Measurements from ENCODE around the gene KLK13.

KLK13 gene

GRCh38 chr19:51091895-51092873 is 27.3 kb upstream of the KLK13 start:
- peak; percentile 70 for DNase-seq

GRCh38 chr19:51091126-51091525 is 26.2 kb upstream of the KLK13 start:
- DNase-seq = no peak

GRCh38 chr19:51090471-51090870 is 25.6 kb upstream of the KLK13 start:
- DNase-seq = no peak

GRCh38 chr19:51089786-51090185 is 24.9 kb upstream of the KLK13 start:
- DNase-seq = no peak

- DNase-seq = peak; percentile 97
Observed at GRCh38 chr19:51086153-51086850, 21.4 kb upstream of the KLK13 start.

- DNase-seq = peak; percentile 44
Observed at GRCh38 chr19:51084505-51084904, 19.6 kb upstream of the KLK13 start.

GRCh38 chr19:51083783-51084182 is 18.9 kb upstream of the KLK13 start:
- no peak for DNase-seq

DNA sequence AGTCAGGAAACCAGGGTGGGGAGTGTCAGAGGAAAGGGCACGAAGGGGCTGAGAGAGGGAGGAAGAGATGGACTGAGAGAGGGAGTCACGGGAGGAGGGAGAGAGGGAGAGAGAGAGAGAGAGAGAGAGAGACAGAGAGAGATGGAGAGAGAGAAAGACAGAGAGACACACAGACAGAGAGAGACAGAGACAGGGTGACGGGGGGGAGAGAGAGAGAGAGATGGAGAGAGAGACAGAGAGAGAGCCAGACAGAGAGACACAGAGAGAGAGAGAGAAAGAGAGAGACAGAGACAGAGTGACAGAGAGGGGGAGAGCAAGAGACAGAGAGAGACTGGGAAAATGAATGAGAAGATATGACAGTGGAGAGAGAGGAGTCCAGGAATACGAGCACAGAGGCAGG is 18.3 kb upstream of the KLK13 start:
- peak; percentile 20 for DNase-seq

DNA sequence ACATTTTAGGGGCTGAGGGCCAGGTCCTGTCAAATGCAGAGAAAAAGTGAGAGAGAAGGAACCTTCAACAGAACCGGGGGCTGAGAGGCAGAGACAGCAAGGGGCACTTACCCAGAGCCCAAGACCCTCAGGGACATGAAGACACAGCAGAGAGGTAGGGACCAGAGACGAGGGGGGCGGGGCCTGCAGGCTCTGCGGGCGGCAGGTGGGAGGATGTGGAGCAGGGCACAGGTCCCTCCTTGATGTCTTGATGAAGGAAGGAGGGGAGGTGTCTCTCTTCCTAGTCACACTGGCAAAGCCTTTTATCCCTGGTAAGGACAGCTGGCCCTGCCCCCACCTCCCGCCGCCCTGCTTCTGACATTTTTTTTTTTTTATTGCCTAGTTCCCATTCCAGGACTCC is 17.7 kb upstream of the KLK13 start, which contains the start of gene KLK14:
TSS of gene KLK14 (minus strand) at position 277 of the 400 bp plus-strand sequence. CDS start at position 4, 273 bp downstream.
- DNase-seq = peak; percentile 51

GRCh38 chr19:51081476-51081875 is 16.6 kb upstream of the KLK13 start:
- no peak for DNase-seq

- DNase-seq = no peak
Observed at GRCh38 chr19:51079481-51080110, 14.7 kb upstream of the KLK13 start.

- DNase-seq = no peak
Observed at GRCh38 chr19:51078731-51079130, 13.8 kb upstream of the KLK13 start.

DNA sequence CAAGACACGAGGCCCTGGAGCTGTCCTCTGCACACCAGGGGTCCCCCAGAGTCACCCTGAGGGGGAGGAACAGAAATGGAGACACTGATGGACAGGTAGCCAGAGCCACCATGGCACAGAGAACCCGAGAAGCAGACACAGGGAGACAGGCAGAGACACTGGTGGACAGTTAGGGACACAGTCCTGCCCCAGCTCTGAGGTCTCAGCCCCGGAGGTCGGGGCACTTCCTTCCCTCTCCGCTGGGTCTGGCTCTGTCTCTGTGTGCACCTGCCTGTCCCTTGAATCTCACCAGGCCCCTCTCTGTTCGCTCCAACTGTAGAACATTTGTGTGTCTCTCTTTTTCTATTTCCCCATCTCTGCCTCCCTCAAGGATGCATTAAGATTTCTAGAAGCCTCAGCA is 13.2 kb upstream of the KLK13 start:
- DNase-seq = no peak

DNA sequence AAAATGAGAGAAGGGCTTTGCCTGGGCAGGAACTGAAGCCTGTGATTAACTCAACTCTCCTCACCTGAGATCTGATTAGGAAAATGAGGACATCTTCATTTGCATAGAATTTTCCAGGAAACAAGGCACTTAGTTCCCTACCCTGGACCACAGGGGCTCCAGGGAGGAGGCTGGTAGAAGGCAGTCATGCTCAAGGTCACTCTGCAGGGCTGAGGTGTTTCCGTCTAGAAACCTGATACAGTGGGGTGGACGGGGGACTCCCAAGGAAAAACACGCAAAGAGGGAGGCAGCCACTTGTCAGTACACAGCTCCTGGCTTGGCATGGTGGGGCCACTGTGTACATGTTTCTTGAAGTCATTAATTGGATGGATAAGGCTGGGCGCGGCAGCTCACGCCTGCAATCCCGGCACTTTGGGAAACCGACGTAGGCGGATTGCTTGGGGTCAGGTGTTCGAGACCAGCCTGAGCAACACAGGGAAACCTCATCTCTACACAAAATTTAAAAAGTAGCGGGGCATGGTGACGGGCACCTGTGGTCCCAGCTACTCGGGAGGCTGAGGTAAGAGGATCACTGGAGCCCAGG is 11.8 kb upstream of the KLK13 start:
- no peak for DNase-seq

DNA sequence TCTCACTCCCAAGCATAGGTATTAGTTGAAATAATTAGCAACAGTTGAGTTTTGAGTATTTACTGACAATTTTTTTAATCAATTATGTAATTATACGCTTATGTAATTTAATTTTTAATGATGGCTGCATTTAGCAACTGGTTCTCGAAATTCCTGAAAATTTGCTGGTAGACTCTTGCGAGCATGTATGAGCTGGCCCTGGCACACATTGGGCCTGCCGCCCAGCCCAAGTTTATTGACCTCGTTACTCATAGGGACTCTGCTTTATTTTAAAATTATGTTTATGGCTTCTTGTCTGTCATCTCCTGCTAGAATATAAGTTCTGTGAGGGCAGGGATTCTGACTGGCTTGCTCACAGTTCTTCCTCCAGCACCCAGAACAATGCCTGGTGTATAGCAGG is 11.1 kb upstream of the KLK13 start:
- no peak for DNase-seq

DNA sequence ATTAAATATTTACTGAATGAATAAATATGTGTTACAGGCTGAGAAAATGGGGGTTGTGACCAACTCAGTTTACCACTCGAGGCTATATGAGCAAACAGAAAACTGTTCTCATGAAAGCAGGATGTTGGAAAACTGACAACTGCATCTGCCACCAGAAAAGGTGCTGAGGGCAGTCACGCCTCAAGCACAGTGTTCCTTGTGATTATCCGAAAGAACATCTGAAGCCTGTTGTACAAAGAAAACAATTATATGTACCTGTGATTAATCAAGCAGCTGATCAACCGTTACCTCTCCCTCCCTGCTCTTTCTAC is 6.2 kb upstream of the KLK13 start:
- DNase-seq = peak; percentile 76

GRCh38 chr19:51070334-51071094 is 5.6 kb upstream of the KLK13 start:
- peak; percentile 69 for DNase-seq

GRCh38 chr19:51066393-51067186 is 1.7 kb upstream of the KLK13 start:
- DNase-seq = peak; percentile 14

DNA sequence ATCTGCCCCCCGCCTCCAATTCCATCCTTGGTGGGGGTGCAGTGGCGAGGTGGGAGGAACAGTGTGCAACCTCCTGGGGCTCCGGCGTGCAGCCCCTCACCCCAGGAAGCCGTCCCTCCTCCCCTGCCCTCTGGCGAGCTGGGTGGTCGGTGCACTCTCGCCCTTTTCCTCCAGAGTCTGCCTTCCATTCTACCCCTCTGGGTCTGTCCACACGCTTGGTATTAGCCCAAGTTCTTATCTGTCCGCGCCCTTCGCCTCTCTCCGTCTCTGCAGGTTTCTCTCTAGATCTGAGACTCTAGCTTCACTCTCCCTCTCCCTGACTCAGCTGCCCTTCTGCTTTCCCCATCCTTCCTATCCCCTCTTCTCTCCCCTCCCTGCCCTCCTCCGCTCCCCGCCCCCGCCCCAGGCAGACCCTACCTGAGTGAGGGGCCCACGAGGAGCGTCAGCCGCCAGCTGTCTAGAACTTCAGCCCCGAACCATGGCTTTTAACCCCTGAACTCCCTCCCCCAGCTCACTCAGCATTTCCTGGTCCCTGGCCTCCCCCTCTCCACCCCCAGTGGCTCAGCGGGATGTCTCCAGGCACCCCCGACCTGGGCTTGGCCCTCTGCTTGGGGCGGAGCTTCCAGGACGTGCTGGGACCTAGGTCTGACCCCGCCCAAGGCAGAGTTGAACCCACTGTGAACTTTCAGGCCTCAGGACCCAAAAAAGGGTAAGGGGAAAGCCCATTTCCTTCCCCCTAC is 499 bp upstream of the KLK13 start:
- no peak for DNase-seq

DNA sequence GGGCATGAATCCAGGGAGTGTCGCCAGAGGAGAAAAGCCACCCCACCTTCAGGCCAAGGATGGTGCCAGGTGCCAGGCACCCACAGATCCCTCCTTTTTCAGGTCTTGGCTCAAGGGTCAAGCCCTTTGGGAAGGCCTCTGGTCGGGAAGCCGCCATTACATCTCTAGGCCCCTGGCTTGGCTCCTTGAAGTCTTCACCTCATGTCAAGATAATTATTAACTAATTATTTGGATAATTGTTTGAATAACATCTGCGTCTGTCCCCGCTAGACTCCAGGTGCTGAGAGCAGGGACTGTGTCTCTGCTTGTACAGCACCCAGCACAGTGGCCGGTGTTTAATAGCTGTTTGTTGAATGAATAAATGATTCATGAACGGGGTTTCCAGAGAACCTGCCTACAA is 1.2 kb downstream of the KLK13 start:
- peak; percentile 66 for DNase-seq

GRCh38 chr19:51060973-51061372 is 3.9 kb downstream of the KLK13 start:
- DNase-seq = no peak
